ENCODE measurements around the gene TXNDC11. TPM values are rescaled to one million over a fixed set of nuclear protein-coding genes. Genes with fewer than 3 reads are reported as not detected.
A peak's percentile ranks its signal among the peaks of the same experiment; 100 is the strongest.

Gene TXNDC11
- total RNA-seq, 1 donor from 2014 or later, result 29.0 TPM

GRCh38 chr16:11708421-11708820, 34.2 kb downstream of the TXNDC11 start:
- peak; percentile 45 for DNase-seq (ENCODE audit: low read depth)
- Histone ChIP-seq H3K9me3 (ENCODE audit: insufficient read depth, low read depth, low read length) (no peaks in the 10 kb centered on the region), H4K20me1 (ENCODE audit: insufficient read depth, low read length) (peaks cover 55% of the 10 kb centered on the region), H3K79me2 (ENCODE audit: insufficient read depth, low read length) (no peaks in the 10 kb centered on the region), H3K4me3 (ENCODE audit: insufficient read depth, low read depth, low read length) (no peak overlapping the region), H3K9ac (ENCODE audit: low read length) (peak overlapping the region; percentile 20), H3K27ac (ENCODE audit: low read depth, low read length) (peak overlapping the region; percentile 43), H2AFZ (ENCODE audit: low read depth, low read length) (no peak overlapping the region), H3K27me3 (ENCODE audit: insufficient read depth, low read length) (no peaks in the 10 kb centered on the region), H3K4me1 (ENCODE audit: insufficient read depth, low read length) (peaks cover 10% of the 10 kb centered on the region), H3K36me3 (ENCODE audit: insufficient read depth, low read length) (peaks cover under 1% of the 10 kb centered on the region), H3K4me2 (ENCODE audit: low read length) (no peak overlapping the region)
- peaks cover 13% of the 10 kb centered on the region for H3K36me3 Mint-ChIP-seq (ENCODE audit: low read depth, unreplicated experiment)
- no peaks in the 10 kb centered on the region for H3K27me3 Mint-ChIP-seq (ENCODE audit: low read depth, unreplicated experiment)
- FAIRE-seq, result no peak
- H3K4me3 Mint-ChIP-seq (ENCODE audit: unreplicated experiment), result no peak overlapping the region
- H3K4me1 Mint-ChIP-seq (ENCODE audit: low read depth, unreplicated experiment), result peaks cover 8% of the 10 kb centered on the region
- no peak for TF ChIP-seq CTCF (IDR thresholded peaks at IDR 0.05; ENCODE audit: insufficient read depth, low read depth, low read length)
- TF ChIP-seq EZH2 (IDR thresholded peaks at IDR 0.05; ENCODE audit: insufficient read depth, low read length), result no peak
- peak overlapping the region; percentile 5 for H3K27ac Mint-ChIP-seq (ENCODE audit: unreplicated experiment)
- H3K9me3 Mint-ChIP-seq (ENCODE audit: unreplicated experiment), result no peaks in the 10 kb centered on the region

- Histone ChIP-seq H3K4me2 (ENCODE audit: low read length) (no peak overlapping the region), H3K79me2 (ENCODE audit: insufficient read depth, low read length) (peaks cover 3% of the 10 kb centered on the region), H3K4me3 (ENCODE audit: insufficient read depth, low read depth, low read length) (no peak overlapping the region), H3K27ac (ENCODE audit: low read depth, low read length) (peak overlapping the region; percentile 43), H3K27me3 (ENCODE audit: insufficient read depth, low read length) (no peaks in the 10 kb centered on the region), H3K9me3 (ENCODE audit: insufficient read depth, low read depth, low read length) (no peaks in the 10 kb centered on the region), H3K4me1 (ENCODE audit: insufficient read depth, low read length) (peaks cover 10% of the 10 kb centered on the region), H4K20me1 (ENCODE audit: insufficient read depth, low read length) (peaks cover 58% of the 10 kb centered on the region), H2AFZ (ENCODE audit: low read depth, low read length) (no peak overlapping the region), H3K36me3 (ENCODE audit: insufficient read depth, low read length) (no peaks in the 10 kb centered on the region), H3K9ac (ENCODE audit: low read length) (peak overlapping the region; percentile 20)
- TF ChIP-seq EZH2 (IDR thresholded peaks at IDR 0.05; ENCODE audit: insufficient read depth, low read length) (no peak), CTCF (IDR thresholded peaks at IDR 0.05; ENCODE audit: insufficient read depth, low read depth, low read length) (no peak)
- DNase-seq (ENCODE audit: low read depth) (no peak), FAIRE-seq (no peak)
- H3K27me3 Mint-ChIP-seq (ENCODE audit: low read depth, unreplicated experiment), result no peaks in the 10 kb centered on the region
- no peak overlapping the region for H3K4me3 Mint-ChIP-seq (ENCODE audit: unreplicated experiment)
- no peak overlapping the region for H3K27ac Mint-ChIP-seq (ENCODE audit: unreplicated experiment)
- H3K9me3 Mint-ChIP-seq (ENCODE audit: unreplicated experiment), result no peaks in the 10 kb centered on the region
- peaks cover 18% of the 10 kb centered on the region for H3K36me3 Mint-ChIP-seq (ENCODE audit: low read depth, unreplicated experiment)
- H3K4me1 Mint-ChIP-seq (ENCODE audit: low read depth, unreplicated experiment), result peaks cover 8% of the 10 kb centered on the region
Measured at GRCh38 chr16:11707679-11708197, 34.9 kb downstream of the TXNDC11 start.

DNA sequence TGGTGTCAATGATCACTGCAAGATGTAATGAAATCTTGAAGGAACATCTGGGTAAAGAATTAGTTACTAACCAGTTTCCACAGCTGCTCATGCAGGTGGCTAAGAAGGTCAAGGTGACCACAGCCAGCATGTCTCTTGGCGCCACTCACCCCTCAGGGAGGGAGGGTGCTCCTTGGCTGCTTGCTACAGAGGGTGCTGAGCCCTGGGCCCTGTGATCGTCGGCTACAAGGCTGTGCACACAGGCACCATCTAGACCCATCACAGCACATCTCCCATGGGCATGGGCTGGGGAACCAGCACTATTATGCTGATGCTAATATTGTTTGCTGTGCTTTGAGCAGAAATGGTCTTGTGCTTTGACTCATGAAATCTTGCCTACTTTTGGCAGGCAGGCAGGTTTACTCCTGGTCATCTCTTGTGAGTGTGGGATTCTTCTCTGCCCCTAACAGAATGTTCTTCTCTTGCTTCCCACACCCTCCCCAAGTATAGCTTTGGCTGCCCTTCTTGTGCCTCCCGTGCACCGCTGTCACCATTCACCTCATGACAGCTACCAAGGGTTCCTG, 36.4 kb downstream of the TXNDC11 start:
- H3K36me3 ChIP-seq (ENCODE audit: insufficient read depth, low read length), result no peaks in the 10 kb centered on the region
- peaks cover 8% of the 10 kb centered on the region for H3K4me1 Mint-ChIP-seq (ENCODE audit: low read depth, unreplicated experiment)
- peaks cover 10% of the 10 kb centered on the region for H3K4me1 ChIP-seq (ENCODE audit: insufficient read depth, low read length)
- H3K4me2 ChIP-seq (ENCODE audit: low read length), result no peak overlapping the region
- H3K4me3 Mint-ChIP-seq (ENCODE audit: unreplicated experiment), result no peak overlapping the region
- no peak overlapping the region for H3K27ac ChIP-seq (ENCODE audit: low read depth, low read length)
- peaks cover 43% of the 10 kb centered on the region for H4K20me1 ChIP-seq (ENCODE audit: insufficient read depth, low read length)
- H3K9me3 Mint-ChIP-seq (ENCODE audit: unreplicated experiment), result no peaks in the 10 kb centered on the region
- no peaks in the 10 kb centered on the region for H3K9me3 ChIP-seq (ENCODE audit: insufficient read depth, low read depth, low read length)
- no peak overlapping the region for H3K9ac ChIP-seq (ENCODE audit: low read length)
- no peak for FAIRE-seq
- H3K4me3 ChIP-seq (ENCODE audit: insufficient read depth, low read depth, low read length), result no peak overlapping the region
- no peak for TF ChIP-seq EZH2 (IDR thresholded peaks at IDR 0.05; ENCODE audit: insufficient read depth, low read length)
- no peak for TF ChIP-seq CTCF (IDR thresholded peaks at IDR 0.05; ENCODE audit: insufficient read depth, low read depth, low read length)
- no peaks in the 10 kb centered on the region for H3K27me3 ChIP-seq (ENCODE audit: insufficient read depth, low read length)
- H3K27ac Mint-ChIP-seq (ENCODE audit: unreplicated experiment), result no peak overlapping the region
- H2AFZ ChIP-seq (ENCODE audit: low read depth, low read length), result no peak overlapping the region
- H3K36me3 Mint-ChIP-seq (ENCODE audit: low read depth, unreplicated experiment), result peaks cover 14% of the 10 kb centered on the region
- peaks cover 4% of the 10 kb centered on the region for H3K79me2 ChIP-seq (ENCODE audit: insufficient read depth, low read length)
- no peak for DNase-seq (ENCODE audit: low read depth)
- H3K27me3 Mint-ChIP-seq (ENCODE audit: low read depth, unreplicated experiment), result no peaks in the 10 kb centered on the region
